SU-DHL-6 (cell line): ENCODE data around the gene RDH14.

Source experiments
- H2AFZ ChIP-seq: fragments of 200-600 bp; sonication (generic); 2 replicates; pipeline ENCODE4 v1.6.1; 2014; ENCODE audit warnings: low read depth, mild to moderate bottlenecking, moderate library complexity, mixed read lengths, antibody characterized with exemption, low read length; ENCODE audit not compliant: severe bottlenecking
- H3F3A ChIP-seq: fragments of 200-600 bp; shearing (Covaris generic); 2 replicates; pipeline ENCODE4 v1.6.0; 2016; ENCODE audit warnings: antibody characterized with exemption, mild to moderate bottlenecking; ENCODE audit not compliant: insufficient read depth
- H3K27ac ChIP-seq: fragments of 200-600 bp; sonication (generic); 2 replicates; pipeline ENCODE4 v1.5.1; 2016; ENCODE audit warnings: low read depth, mild to moderate bottlenecking, low read length, moderate library complexity, mixed read lengths
- H3K27me3 ChIP-seq: fragments of 200-600 bp; sonication (generic), shearing (Covaris generic); 2 replicates; pipeline ENCODE4 v1.6.0; 2014; ENCODE audit warnings: mild to moderate bottlenecking, low read length
- H3K36me3 ChIP-seq: fragments of 200-600 bp; sonication (generic); 2 replicates; pipeline ENCODE4 v1.6.1; 2014; ENCODE audit warnings: mild to moderate bottlenecking, low read length, mixed read lengths
- H3K4me2 ChIP-seq: fragments of 300-600, 200-600 bp; shearing (Covaris generic), sonication (generic); 2 replicates; pipeline ENCODE4 v1.6.0; 2014; ENCODE audit warnings: low read length, low read depth, mild to moderate bottlenecking; ENCODE audit not compliant: poor library complexity, severe bottlenecking
- H3K4me3 ChIP-seq: fragments of 200-600 bp; sonication (generic); 2 replicates; pipeline ENCODE4 v1.5.1; 2014; ENCODE audit warnings: antibody characterized with exemption, low read length, mild to moderate bottlenecking, mixed read lengths; ENCODE audit not compliant: insufficient read depth, poor library complexity, severe bottlenecking
- H3K79me2 ChIP-seq: fragments of 200-600 bp; sonication (generic); 2 replicates; pipeline ENCODE4 v1.6.1; 2014; ENCODE audit warnings: mild to moderate bottlenecking, low read length, moderate library complexity; ENCODE audit not compliant: insufficient read depth
- H3K9ac ChIP-seq: fragments of 200-600 bp; sonication (generic); 2 replicates; pipeline ENCODE4 v1.7.0; 2014; ENCODE audit warnings: mild to moderate bottlenecking, low read length
- H3K9me2 ChIP-seq: fragments of 200-600 bp; sonication (generic); replicated peaks from 2 replicates; pipeline ENCODE4 v1.6.1; 2014; ENCODE audit warnings: low read length; ENCODE audit not compliant: insufficient read depth
- H3K9me3 ChIP-seq: fragments of 200-600 bp; sonication (generic); 2 replicates; pipeline ENCODE4 v1.6.1; 2014; ENCODE audit warnings: low read length, mixed read lengths; ENCODE audit not compliant: insufficient read depth
- H4K20me1 ChIP-seq: fragments of 200-600 bp; sonication (generic); 2 replicates; pipeline ENCODE4 v1.6.1; 2014; ENCODE audit warnings: low read depth, mild to moderate bottlenecking, antibody characterized with exemption, low read length, moderate library complexity, mixed read lengths
- CTCF ChIP-seq: fragments of 200-600 bp; sonication (generic); IDR thresholded peaks from one replicate; pipeline ENCODE4 v1.5.1; 2017; ENCODE audit warnings: antibody characterized with exemption, mild to moderate bottlenecking, low read length, moderate library complexity; ENCODE audit not compliant: insufficient read depth, poor library complexity, severe bottlenecking
- EZH2phosphoT487 ChIP-seq: fragments of 200-600 bp; sonication (generic), shearing (Covaris generic); conservative IDR thresholded peaks from 2 replicates; pipeline ENCODE4 v1.6.1; 2018; ENCODE audit warnings: mild to moderate bottlenecking, antibody characterized with exemption, low read length, moderate library complexity, mixed read lengths

RDH14 gene

GRCh38 chr2:18519914-18520450, 40.5 kb downstream of the RDH14 start:
- H3K4me2 ChIP-seq, result no peak overlapping the region
- no peaks in the 10 kb centered on the region for H3K9me3 ChIP-seq
- no peaks in the 10 kb centered on the region for H3K36me3 ChIP-seq
- H3K4me3 ChIP-seq, result no peak overlapping the region
- H2AFZ ChIP-seq, result no peak overlapping the region
- no peaks in the 10 kb centered on the region for H4K20me1 ChIP-seq
- TF ChIP-seq CTCF (no peak), EZH2phosphoT487 (no peak)
- no peak overlapping the region for H3K9ac ChIP-seq
- no peaks in the 10 kb centered on the region for H3K27me3 ChIP-seq
- H3F3A ChIP-seq, result no peaks in the 10 kb centered on the region
- H3K9me2 ChIP-seq, result no peaks in the 10 kb centered on the region
- no peaks in the 10 kb centered on the region for H3K79me2 ChIP-seq
- H3K27ac ChIP-seq, result no peak overlapping the region

- H3K27me3 ChIP-seq, result no peaks in the 10 kb centered on the region
Measured at GRCh38 chr2:18518116-18519111, 42.0 kb downstream of the RDH14 start.

GRCh38 chr2:18517386-18517785, 43.1 kb downstream of the RDH14 start:
- no peaks in the 10 kb centered on the region for H3K9me2 ChIP-seq
- H3K27me3 ChIP-seq, result no peaks in the 10 kb centered on the region
- no peak overlapping the region for H3K4me3 ChIP-seq
- H2AFZ ChIP-seq, result no peak overlapping the region
- no peak overlapping the region for H3K27ac ChIP-seq
- H3K9me3 ChIP-seq, result no peaks in the 10 kb centered on the region
- H3K79me2 ChIP-seq, result no peaks in the 10 kb centered on the region
- no peaks in the 10 kb centered on the region for H3F3A ChIP-seq
- H4K20me1 ChIP-seq, result no peaks in the 10 kb centered on the region
- H3K4me2 ChIP-seq, result no peak overlapping the region
- H3K36me3 ChIP-seq, result no peaks in the 10 kb centered on the region
- TF ChIP-seq CTCF, result no peak
- TF ChIP-seq EZH2phosphoT487, result no peak
- H3K9ac ChIP-seq, result no peak overlapping the region

More at GRCh38 chr2:18518116-18519111, 42.0 kb downstream of the RDH14 start:
- Histone ChIP-seq H4K20me1 (no peaks in the 10 kb centered on the region), H3K4me2 (no peak overlapping the region), H2AFZ (no peak overlapping the region), H3K79me2 (no peaks in the 10 kb centered on the region), H3K9me2 (no peaks in the 10 kb centered on the region), H3K9ac (no peak overlapping the region), H3K27ac (no peak overlapping the region), H3K36me3 (no peaks in the 10 kb centered on the region), H3F3A (no peaks in the 10 kb centered on the region), H3K4me3 (no peak overlapping the region), H3K9me3 (no peaks in the 10 kb centered on the region)
- no peak for TF ChIP-seq EZH2phosphoT487
- no peak for TF ChIP-seq CTCF
